K562 (cell line): ENCODE data around the gene TIPARP.

Experiments used
- EGR1 ChIP-seq: fragments of 450-650 bp; conservative IDR thresholded peaks from 2 replicates; pipeline ENCODE4 v1.6.1; 2017; ENCODE audit warnings: mild to moderate bottlenecking
- KAT2B ChIP-seq: IDR thresholded peaks from one replicate; pipeline ENCODE4 v1.6.1; 2012; ENCODE audit warnings: low read depth, mild to moderate bottlenecking, control low read depth, inconsistent platforms, low read length, moderate library complexity
- MYC ChIP-seq, 2 experiments: fragments of 250-450 bp in 1 of 2; sonication (Bioruptor Pico) in 1 of 2; IDR thresholded peaks; 2 replicates each; pipeline versions ENCODE4 v1.5.1 to v1.6.1; 2012 to 2021; ENCODE audit warnings: low read depth in 2 of 2, borderline replicate concordance in 1 of 2, improper control_type of control experiment in 1 of 2, low read length in 1 of 2, mild to moderate bottlenecking in 1 of 2, moderate library complexity in 1 of 2
- PATZ1 ChIP-seq: fragments of 250-450 bp; sonication (Bioruptor Pico); IDR thresholded peaks from 2 replicates; pipeline ENCODE4 v1.5.0; 2020; ENCODE audit warnings: mild to moderate bottlenecking, borderline replicate concordance
- PKNOX1 ChIP-seq: fragments of 450-650 bp; IDR thresholded peaks from 2 replicates; pipeline ENCODE4 v1.6.1; 2016
- PML ChIP-seq: IDR thresholded peaks from 2 replicates; pipeline ENCODE4 v1.6.1; 2012; ENCODE audit warnings: low read length, inconsistent platforms
- RBM15 ChIP-seq: fragments of 200-400 bp; formaldehyde crosslinking; IDR thresholded peaks from 2 replicates; pipeline ENCODE4 v1.6.1; 2018; ENCODE audit warnings: mild to moderate bottlenecking, low read length, moderate library complexity; ENCODE audit not compliant: insufficient read depth
- TCF7L2 ChIP-seq: fragments of 150-350 bp; IDR thresholded peaks from 2 replicates; pipeline ENCODE4 v1.6.1; 2016; ENCODE audit warnings: low read depth, mild to moderate bottlenecking, low read length, moderate library complexity
- ZNF277 ChIP-seq: fragments of 250-450 bp; sonication (Bioruptor Pico); IDR thresholded peaks from 2 replicates; pipeline ENCODE4 v1.8.0; 2022; ENCODE audit warnings: inconsistent platforms, mild to moderate bottlenecking, moderate library complexity, borderline replicate concordance
- ZNF830 ChIP-seq: fragments of 250-450 bp; sonication (Bioruptor Pico); IDR thresholded peaks from 2 replicates; pipeline ENCODE4 v1.5.0; 2021; ENCODE audit warnings: mild to moderate bottlenecking

- TF ChIP-seq PML (no peak), TCF7L2 (no peak), KAT2B (no peak), MYC (IDR thresholded peaks at IDR 0.05; ENCODE audit: low read depth, low read length) (no peak), MYC (CRISPR knock-in tag; IDR thresholded peaks at IDR 0.05; ENCODE audit: borderline replicate concordance, low read depth) (no peak), RBM15 (no peak), PATZ1 (no peak), EGR1 (no peak), ZNF277 (no peak), ZNF830 (CRISPR knock-in tag) (no peak), PKNOX1 (no peak)
Observed at GRCh38 chr3:156718622-156719306, 44.4 kb downstream of the TIPARP start.
